GM19397 (cell line): ENCODE results near the gene CTAGE9.
"Not testable (repeated sequence)": the region's sequence is repeated elsewhere in the genome, so short reads cannot be mapped to it uniquely, and the experiment has no call there.

Experiments
- ATAC-seq: cut with Tn5 transposase; IDR thresholded peaks from one replicate; pipeline ENCODE4 v1.9.1; 2021; ENCODE audit warnings: mild to moderate bottlenecking, moderate library complexity; ENCODE audit not compliant: unreplicated experiment

Gene CTAGE9

DNA sequence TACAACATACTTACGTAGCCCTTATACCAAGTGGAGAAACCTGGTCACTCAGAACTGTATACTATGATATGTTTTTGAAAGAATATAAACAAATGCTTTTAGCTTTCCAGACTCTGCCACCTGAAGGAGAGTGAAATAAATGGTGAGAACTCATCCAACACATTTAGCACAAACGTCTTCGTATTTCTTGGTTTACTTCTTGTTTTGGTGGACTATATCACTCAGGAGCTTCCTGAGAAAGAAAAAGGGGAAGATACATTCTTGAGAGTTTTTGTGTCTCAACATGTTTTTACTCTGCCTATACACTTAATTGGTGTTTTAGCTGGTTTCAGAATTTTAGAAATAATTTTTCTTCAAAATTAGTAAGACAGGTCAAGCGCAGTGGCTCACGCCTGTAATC, 19.4 kb upstream of the CTAGE9 start:
- no peak for ATAC-seq

GRCh38 chr6:131729550-131729949, 18.7 kb upstream of the CTAGE9 start:
- no peak for ATAC-seq

- ATAC-seq, result no peak
Measured at GRCh38 chr6:131728296-131728939, 17.6 kb upstream of the CTAGE9 start.

DNA sequence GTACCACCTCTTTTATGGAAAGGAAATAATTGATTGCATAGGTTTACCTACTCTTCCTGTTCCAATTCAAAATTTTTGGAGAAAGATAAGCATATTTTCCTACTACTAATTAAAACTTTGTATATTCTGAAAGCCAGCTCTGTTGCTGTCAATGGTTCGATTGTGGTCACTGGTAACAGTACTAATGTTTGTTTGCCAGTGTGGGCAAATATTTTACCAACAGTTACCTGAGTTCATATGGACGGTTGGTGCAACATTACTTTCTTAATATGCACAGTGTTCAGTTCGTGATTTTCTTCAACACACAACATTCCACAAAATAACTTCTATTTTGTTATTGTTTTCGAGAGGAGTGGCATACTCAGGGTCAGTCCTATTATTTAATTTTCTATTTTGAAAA, 17.1 kb upstream of the CTAGE9 start:
- no peak for ATAC-seq

GRCh38 chr6:131727467-131727866, 16.6 kb upstream of the CTAGE9 start:
- ATAC-seq, result no peak

DNA sequence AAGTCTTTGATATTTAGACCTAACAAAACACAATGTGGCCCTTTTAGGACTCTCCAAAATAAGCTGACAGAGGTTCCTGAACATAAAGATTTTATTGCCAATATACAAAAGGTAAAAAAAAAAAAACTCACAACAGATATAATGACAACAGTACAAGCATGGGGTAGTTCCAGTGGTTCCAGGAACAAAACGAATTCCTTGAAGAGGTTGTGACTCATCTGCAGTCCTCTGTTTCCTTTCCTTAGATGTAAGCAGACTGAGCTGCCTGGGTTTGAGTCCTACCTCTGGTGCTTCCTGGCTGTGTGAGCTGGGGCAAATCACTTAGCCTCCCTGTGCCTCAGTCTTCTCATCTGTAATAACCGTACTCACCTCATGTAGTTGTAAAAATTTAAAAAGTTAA, 13.3 kb upstream of the CTAGE9 start:
- ATAC-seq, result no peak

DNA sequence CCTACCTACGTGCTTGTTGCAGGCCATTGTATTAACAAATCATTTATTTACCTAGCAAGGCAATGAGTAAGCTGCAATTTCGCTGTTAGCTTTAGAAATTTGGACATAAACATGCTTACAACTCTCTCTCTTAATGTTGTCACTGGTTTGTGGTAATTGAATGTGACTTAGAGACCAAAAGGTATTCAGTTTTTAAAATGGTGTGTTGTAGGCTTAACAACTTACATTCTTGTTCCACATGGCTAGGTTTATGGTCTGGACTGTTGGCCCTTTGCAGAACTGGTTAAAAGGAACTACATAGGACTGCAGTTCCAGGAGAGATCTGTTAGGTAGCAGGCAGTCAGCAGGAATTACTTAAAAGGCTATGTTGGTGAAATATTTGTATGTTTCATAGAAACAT, 10.3 kb upstream of the CTAGE9 start:
- ATAC-seq, result no peak

DNA sequence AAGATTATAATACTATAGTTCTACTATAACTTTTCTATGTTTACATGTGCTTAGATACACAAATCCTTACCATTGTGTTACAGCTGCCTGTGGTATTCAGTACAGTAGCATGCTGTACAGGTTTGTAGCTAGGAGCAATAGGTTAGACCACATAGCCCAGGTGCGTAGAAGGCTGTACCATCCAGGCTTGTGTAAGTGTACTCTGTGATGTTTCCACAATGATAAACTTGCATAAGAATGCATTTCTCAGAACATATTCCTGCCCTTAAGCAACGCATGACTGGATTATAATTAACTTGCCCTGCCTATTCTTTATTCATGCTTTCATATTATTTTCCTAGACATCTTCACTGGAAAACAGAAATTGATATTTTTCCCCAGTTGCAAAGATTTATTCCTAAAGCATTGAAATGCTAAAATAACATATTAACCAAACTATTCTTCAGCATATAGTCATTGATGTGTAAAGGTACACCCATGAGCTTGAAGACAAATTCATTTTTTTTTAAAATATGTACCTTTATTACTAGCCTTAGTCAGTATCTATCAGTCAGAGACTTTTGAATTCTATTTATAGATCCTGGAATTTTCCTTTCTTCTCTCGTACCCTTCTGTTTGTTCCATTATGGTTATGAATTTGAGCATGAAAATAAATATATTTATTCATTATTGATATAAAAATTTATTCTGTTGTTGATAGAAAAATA, 7.2 kb upstream of the CTAGE9 start:
- no peak for ATAC-seq

DNA sequence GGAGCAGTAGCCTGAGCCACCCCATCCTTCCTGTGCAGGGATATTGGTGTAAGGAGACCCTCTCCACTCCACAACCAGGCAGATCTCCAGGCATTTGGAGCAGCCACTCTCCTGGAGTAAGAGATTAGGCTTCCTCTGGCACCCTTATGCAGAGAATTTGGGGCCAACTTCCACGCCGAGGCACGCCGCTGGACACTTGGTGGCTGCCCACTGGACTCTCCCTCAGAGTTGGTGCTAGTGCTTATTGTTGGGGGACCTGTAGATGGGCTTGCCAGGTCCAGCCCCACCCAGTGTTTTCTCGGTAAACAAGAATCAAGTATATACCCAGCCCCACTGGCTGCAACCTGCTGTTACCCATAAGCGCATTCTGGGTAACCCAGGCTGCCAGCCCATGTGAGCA, 4.8 kb upstream of the CTAGE9 start:
- peak; percentile 66 for ATAC-seq

DNA sequence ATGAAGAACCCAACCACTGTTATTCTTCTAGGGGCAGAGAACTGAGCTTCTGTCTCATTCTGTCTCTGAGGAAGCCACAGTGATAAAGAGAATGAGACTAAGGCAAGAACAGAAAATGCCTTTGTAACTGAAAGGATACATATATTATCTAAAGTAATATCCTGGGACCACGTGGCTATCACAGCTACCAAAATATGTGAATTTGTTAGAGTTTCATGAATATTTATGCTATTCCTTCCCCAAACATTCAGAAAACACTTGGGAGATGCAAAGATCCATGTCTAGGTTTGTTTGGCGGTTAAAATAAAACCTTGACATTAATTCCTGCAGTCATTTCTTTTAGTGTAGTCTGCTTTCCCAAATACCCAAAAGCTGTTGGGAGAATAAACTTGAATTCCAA, 6.9 kb downstream of the CTAGE9 start:
- not testable (repeated sequence) for ATAC-seq

DNA sequence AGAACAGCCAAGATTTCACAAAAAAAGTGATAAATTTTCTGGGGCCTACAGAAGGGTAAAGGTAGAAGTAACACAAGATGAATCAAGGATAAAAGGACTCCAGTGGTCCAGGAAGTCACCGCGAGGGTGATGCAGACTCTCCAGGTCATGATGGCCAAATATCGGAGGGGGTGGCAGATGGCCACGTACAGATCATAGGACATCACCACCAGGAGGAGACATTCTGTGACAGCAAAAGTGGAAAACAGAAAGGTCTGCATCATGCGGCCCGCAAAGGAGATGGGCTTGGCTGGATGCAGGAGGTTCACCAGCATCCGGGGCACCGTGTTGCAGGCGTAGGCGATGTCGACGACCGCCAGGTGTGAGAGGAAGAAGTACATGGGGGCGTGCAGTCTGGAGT, 10.0 kb downstream of the CTAGE9 start:
- not testable (repeated sequence) for ATAC-seq

DNA sequence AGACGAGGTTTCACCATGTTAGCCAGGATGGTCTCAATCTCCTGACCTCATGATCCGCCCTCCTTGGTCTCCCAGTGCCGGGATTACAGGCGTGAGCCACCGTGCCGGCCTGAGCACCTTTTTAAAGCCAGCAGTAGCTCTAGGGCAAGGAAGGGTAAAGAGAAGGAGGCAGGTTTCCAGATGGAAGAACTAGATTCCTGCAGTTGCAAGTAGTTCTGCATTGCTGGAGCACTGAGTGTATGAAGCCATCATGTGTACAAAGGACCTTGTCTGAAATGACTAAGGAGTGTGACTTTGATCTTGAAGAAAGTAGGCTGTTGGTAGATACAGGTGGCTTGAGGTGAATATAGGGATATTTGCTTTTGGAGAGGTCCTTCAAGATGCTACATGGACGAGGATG, 13.9 kb downstream of the CTAGE9 start:
- no peak for ATAC-seq

DNA sequence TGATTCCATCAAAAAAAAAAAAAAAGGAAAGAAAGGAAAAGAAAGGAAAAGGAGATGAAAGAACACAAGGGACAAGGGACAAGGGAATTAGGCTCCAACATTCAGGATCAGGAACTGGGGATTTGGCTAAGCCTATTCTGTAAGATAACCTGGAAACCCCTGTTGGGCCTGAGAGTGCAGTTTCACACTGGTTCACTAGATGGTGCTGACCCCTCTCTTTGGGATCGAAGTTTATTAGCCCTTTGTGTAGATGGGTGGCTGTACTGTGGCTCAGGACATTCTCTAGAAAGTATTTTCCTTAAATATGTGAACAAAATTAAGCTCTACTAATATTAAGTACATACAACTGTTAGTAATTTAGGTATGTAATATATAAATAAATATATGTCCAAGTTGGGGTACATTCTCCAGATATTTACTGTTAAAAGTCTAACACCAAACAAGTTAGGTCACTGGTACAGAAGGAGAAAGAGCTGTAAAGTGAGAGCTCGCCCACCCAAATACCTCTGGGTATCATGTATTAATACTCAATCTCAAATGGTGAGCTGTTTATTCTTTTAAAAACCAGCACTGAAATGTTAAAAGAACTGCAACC, 15.9 kb downstream of the CTAGE9 start:
- peak; percentile 78 for ATAC-seq

DNA sequence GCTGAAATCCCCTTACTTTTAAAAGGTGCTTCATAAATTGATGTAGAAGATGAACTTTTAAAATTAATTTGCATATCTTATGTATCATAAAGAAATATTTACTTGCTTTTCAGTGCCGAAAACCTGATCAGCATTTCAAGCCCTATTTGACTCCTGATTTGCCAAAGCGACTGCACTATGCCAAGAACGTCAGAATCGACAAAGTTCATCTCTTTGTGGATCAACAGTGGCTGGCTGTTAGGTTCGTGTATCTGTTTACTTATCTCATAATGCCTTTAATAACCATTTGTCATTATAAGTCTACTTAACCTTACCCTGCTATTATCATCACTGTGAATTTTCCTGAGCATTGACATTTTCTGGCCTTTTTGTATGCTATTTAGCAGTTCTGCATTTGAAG, 17.4 kb downstream of the CTAGE9 start:
- ATAC-seq, result no peak

DNA sequence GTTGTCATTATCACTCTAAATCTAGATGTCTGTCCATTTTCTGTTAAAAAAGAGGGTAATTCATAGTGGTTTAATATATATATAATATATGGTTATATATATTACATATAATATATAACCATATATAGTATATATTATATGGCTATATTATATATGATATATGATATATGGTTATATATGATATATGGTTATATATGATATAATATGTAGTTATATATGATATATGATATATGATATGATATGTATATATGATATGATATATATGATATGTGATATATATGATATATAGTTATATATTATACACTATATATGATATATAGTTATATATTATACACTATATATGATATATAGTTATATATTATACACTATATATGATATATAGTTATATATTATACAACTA, 18.2 kb downstream of the CTAGE9 start:
- ATAC-seq, result no peak

DNA sequence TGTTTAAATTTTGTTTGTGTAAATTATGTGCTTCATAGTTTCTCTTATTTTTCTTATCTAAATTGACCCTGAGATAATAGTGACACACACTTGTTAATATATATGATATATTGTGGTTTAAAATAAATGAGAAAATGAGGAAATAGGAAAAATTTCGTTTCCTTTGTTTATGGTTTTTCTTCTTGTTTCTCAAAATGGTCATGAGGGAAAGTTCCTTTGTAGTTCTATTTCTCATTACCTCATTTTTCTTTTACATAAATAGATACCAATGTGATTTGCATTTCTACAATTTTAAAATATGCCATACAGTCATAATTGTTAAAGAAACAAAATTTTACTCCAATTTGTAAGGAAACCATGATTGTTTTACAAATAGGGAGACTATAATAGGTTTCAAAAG, 18.8 kb downstream of the CTAGE9 start:
- no peak for ATAC-seq

GRCh38 chr6:131688286-131688685, 22.5 kb downstream of the CTAGE9 start:
- ATAC-seq, result peak; percentile 66

DNA sequence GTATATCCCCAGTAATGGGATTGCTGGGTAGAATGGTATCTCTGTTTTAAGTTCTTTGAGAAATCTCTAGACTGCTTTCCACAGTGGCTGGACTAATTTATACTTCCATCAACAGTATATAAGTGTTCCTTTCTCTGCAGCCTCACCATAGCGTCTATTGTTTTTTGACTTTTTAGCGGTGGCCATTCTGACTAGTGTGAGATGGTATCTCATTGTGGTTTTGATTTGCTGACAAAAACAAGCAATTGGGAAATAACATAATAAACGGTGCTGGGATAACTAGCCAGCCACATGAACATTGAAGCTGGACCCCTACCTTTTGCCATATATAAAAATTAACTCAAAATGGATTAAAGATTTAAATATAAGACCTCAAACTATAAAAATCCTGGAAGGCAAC, 23.8 kb downstream of the CTAGE9 start:
- no peak for ATAC-seq

DNA sequence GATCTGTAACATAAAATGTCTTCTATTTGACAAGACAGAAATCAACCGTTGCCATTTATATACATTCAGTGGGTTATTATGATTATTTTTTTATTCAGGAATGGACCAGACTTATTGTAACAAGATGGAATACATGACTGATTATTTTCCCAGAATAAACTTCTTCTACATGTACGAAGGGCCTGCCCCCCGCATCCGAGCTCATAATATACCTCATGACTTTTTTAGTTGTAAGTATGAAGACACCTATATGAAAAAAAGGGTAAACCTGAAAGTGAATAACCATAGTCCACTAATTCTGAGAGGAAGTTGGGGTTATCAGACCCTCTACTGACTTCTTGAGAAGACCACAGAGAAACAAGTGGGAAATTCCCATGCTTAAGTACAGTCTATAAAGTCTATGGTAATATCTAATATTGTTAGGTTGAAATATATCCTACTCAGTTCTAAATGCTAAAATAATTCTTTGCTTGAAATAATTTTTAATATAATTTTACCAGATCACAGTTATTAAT, 25.5 kb downstream of the CTAGE9 start:
- peak; percentile 51 for ATAC-seq

DNA sequence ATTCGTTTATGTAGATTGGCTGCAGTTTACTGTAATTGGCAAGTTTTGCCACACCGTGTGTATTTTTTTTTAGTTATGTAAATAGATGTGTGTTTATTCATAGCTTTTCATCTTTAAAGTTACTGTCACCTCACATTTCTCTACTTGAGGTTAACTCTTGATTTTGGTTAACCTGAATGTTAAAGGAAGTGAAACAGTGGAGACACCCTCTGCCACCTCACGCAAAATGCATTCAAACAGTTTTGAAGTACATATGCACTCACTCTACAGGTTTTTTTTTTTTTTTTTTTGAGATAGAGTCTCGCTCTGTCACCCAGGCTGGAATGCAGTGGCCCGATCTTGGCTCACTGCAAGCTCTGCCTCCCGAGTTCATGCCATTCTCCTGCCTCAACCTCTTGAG, 27.3 kb downstream of the CTAGE9 start:
- ATAC-seq, result peak; percentile 66

GRCh38 chr6:131682442-131682841, 28.4 kb downstream of the CTAGE9 start:
- ATAC-seq, result no peak

- no peak for ATAC-seq
Measured at GRCh38 chr6:131681585-131681984, 29.2 kb downstream of the CTAGE9 start.
